Esophagus squamous epithelium (tissue), 4 donors: Measurements from ENCODE around the gene RBBP7.

ENCODE experiments used
- POLR2A ChIP-seq, 4 donors: fragments of 450-650 bp; IDR thresholded peaks; one replicate each; pipeline ENCODE4 v1.6.1; 2017; ENCODE audit warnings: antibody characterized with exemption in 4 of 4, mild to moderate bottlenecking in 4 of 4, moderate library complexity in 3 of 4
- TF ChIP-seq, protein P1 (sequence below), 6 experiments: fragments of 450-650 bp in 4 of 6; fragments of 200-600 bp in 2 of 6; sonication (generic) in 2 of 6; IDR thresholded peaks; one replicate each; pipeline ENCODE4 v1.5.1; 2016 to 2019; ENCODE audit warnings: antibody characterized with exemption in 6 of 6, mild to moderate bottlenecking in 4 of 6, moderate library complexity in 4 of 6

DNA sequence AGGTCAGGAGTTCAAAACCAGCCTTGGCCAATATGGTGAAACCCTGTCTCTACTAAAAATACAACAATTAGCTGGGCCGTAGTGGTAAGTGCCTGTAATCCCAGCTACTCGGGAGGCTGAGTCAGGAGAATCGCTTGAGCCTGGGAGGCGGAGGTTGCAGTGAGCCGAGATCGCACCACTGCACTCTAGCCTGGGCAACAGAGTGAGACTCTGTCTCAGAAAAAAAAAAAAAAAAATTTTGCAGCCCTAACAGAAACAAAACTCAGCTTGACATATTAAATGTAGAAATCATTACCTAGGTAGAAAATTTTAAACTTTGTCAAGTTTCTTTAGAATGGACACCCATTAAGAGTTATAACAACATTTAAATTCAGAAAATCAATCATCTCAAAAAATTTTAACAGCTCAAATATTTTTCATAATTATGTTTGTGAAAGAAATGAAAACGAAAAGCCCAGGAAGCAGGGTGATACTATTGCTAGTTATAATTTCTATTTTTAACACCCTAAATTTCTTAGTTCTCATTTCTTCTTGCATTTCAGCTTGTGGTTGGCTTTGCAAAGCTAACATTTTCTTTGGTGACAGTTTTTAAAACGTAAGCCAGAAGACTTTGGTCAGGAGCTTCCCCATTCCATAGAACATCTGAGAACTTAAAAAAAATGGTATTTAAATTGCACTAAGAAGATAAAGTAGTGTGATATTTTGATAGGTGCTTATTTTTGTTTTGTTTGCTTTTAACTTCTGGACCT, 33.3 kb upstream of the RBBP7 start:
- TF ChIP-seq, protein P1, sequence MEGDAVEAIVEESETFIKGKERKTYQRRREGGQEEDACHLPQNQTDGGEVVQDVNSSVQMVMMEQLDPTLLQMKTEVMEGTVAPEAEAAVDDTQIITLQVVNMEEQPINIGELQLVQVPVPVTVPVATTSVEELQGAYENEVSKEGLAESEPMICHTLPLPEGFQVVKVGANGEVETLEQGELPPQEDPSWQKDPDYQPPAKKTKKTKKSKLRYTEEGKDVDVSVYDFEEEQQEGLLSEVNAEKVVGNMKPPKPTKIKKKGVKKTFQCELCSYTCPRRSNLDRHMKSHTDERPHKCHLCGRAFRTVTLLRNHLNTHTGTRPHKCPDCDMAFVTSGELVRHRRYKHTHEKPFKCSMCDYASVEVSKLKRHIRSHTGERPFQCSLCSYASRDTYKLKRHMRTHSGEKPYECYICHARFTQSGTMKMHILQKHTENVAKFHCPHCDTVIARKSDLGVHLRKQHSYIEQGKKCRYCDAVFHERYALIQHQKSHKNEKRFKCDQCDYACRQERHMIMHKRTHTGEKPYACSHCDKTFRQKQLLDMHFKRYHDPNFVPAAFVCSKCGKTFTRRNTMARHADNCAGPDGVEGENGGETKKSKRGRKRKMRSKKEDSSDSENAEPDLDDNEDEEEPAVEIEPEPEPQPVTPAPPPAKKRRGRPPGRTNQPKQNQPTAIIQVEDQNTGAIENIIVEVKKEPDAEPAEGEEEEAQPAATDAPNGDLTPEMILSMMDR (IDR thresholded peaks at IDR 0.05) = no peak
- TF ChIP-seq POLR2A (IDR thresholded peaks at IDR 0.05) = no peak
